Upper lobe of left lung (tissue), 6 donors: ENCODE data around the gene MTCH1. TPM values are rescaled to one million over a fixed set of nuclear protein-coding genes. Genes with fewer than 3 reads are reported as not detected.

ENCODE experiments used
- ATAC-seq, 2 donors: fragments of 200-7000 bp; cut with Tn5 transposase; one replicate each; pipeline ENCODE4 v1.9.1; 2022; ENCODE audit warnings: mild to moderate bottlenecking in 2 of 2, moderate library complexity in 2 of 2; ENCODE audit not compliant: low FRiP score in 2 of 2
- DNase-seq, 2 donors: peaks; one replicate each; pipeline ENCODE4 v3.0.0-alpha.2; 2019 to 2020
- H3K27ac ChIP-seq, 4 donors: fragments of 200-600 bp; sonication (generic); one replicate each; pipeline ENCODE4 v1.5.1; 2016 to 2019
- H3K27me3 ChIP-seq, 4 donors: fragments of 200-600 bp; sonication (generic); one replicate each; pipeline ENCODE4 v1.5.1; 2017 to 2019
- H3K36me3 ChIP-seq, 4 donors: fragments of 200-600 bp; sonication (generic); one replicate each; pipeline ENCODE4 v1.5.1; 2016 to 2019
- H3K4me1 ChIP-seq, 4 donors: fragments of 200-600 bp; sonication (generic); one replicate each; pipeline ENCODE4 v1.5.1; 2018 to 2019
- H3K4me3 ChIP-seq, 4 donors: fragments of 200-600 bp; sonication (generic); one replicate each; pipeline ENCODE4 v1.5.1; 2017 to 2019; ENCODE audit warnings: mild to moderate bottlenecking in 2 of 4, moderate library complexity in 1 of 4
- H3K9me3 ChIP-seq, 4 donors: fragments of 200-600 bp; sonication (generic); one replicate each; pipeline ENCODE4 v1.5.1; 2018 to 2019
- CTCF ChIP-seq, 6 experiments: fragments of 450-650 bp in 4 of 6; fragments of 200-600 bp in 2 of 6; sonication (generic) in 2 of 6; IDR thresholded peaks; one replicate each; pipeline ENCODE4 v1.5.1; 2016 to 2019; ENCODE audit warnings: antibody characterized with exemption in 6 of 6
- EP300 ChIP-seq, 4 donors: sonication (generic); formaldehyde crosslinking; IDR thresholded peaks; one replicate each; pipeline ENCODE4 v1.5.1; 2017; ENCODE audit warnings: antibody characterized with exemption in 4 of 4, control low read depth in 2 of 4
- POLR2A ChIP-seq, 4 donors: fragments of 450-650 bp; IDR thresholded peaks; one replicate each; pipeline ENCODE4 v1.5.1; 2016 to 2017; ENCODE audit warnings: antibody characterized with exemption in 4 of 4, mild to moderate bottlenecking in 2 of 4
- POLR2AphosphoS5 ChIP-seq, 2 donors: sonication (generic); formaldehyde crosslinking; IDR thresholded peaks; one replicate each; pipeline ENCODE4 v1.5.1; 2017; ENCODE audit warnings: antibody characterized with exemption in 2 of 2
- WGBS, 2 donors: methylation state at CpG; one replicate each; pipeline ENCODE4 v1.1.5; 2017 to 2018; 5-methylcytosine and 5-hydroxymethylcytosine counted together
- total RNA-seq, 6 donors: library from RNA; depleted of rRNA in 4 of 6; stranded (reverse); fragments of >200 nt in 4 of 6; gene quantifications; one replicate each; pipeline versions ENCODE4 v1.1.0 to v1.2.1, GENCODE V29; 2016 to 2021
- donor health status: DM: no; HTN: no; CAD: no; lungs with moderate emphysema.
- donor health status: DM: no; HTN: yes; CAD: no; lungs with severe emphysema.

The MTCH1 gene
- total RNA-seq, 6 donors from 2014 or later, result 184 to 283 (median 219) TPM

- H3K4me3 ChIP-seq, result peak overlapping the region; percentile 7 to 54 (median 40)
- H3K4me1 ChIP-seq, result no peaks in the 10 kb centered on the region
- H3K27me3 ChIP-seq, result no peaks in the 10 kb centered on the region
- peak in 1 of 4 donors; percentile 57 for TF ChIP-seq POLR2A (IDR thresholded peaks at IDR 0.05)
- TF ChIP-seq CTCF (IDR thresholded peaks at IDR 0.05), result no peak
- peak in 1 of 2 donors; percentile 4 for TF ChIP-seq POLR2AphosphoS5 (IDR thresholded peaks at IDR 0.05)
- 65 to 69% methylated on average over 6 to 11 of the region's 12 CpGs for WGBS, 2 donors
- no peaks in the 10 kb centered on the region for H3K36me3 ChIP-seq
- ATAC-seq, result peak; percentile 32 to 73
- no peaks in the 10 kb centered on the region for H3K9me3 ChIP-seq
- DNase-seq, result peak in 1 of 2 donors; percentile 45
- peak overlapping the region; percentile 48 to 87 (median 60) for H3K27ac ChIP-seq
Measured at GRCh38 chr6:37007340-37008043, 21.5 kb upstream of the MTCH1 start.

GRCh38 chr6:37006793-37007339 is 20.9 kb upstream of the MTCH1 start:
- ATAC-seq (peak; percentile 12 to 44), DNase-seq (no peak)
- no peaks in the 10 kb centered on the region for H3K36me3 ChIP-seq
- H3K27me3 ChIP-seq, result no peaks in the 10 kb centered on the region
- peak overlapping the region; percentile 7 to 54 (median 40) for H3K4me3 ChIP-seq
- WGBS, 2 donors, result 77 to 82% methylated on average over 4 to 5 of the region's 5 CpGs
- H3K27ac ChIP-seq, result peak overlapping the region; percentile 39 to 87 (median 60)
- TF ChIP-seq EP300 (IDR thresholded peaks at IDR 0.05), result no peak
- no peaks in the 10 kb centered on the region for H3K9me3 ChIP-seq
- no peaks in the 10 kb centered on the region for H3K4me1 ChIP-seq

GRCh38 chr6:37005827-37006567 is 20.0 kb upstream of the MTCH1 start:
- TF ChIP-seq POLR2A (IDR thresholded peaks at IDR 0.05) (no peak), EP300 (IDR thresholded peaks at IDR 0.05) (no peak), POLR2AphosphoS5 (IDR thresholded peaks at IDR 0.05) (no peak), CTCF (IDR thresholded peaks at IDR 0.05) (no peak)
- WGBS, 2 donors, result 73 to 75% methylated on average over 8 to 13 of the region's 13 CpGs
- ATAC-seq (no peak), DNase-seq (peak in 1 of 2 donors; percentile 48)
- Histone ChIP-seq H3K9me3 (no peaks in the 10 kb centered on the region), H3K36me3 (no peaks in the 10 kb centered on the region), H3K4me1 (no peaks in the 10 kb centered on the region), H3K4me3 (peak overlapping the region in 3 of 4 donors; percentile 38 to 54 (median 42)), H3K27ac (peak overlapping the region; percentile 39 to 87 (median 56)), H3K27me3 (no peaks in the 10 kb centered on the region)

- no peaks in the 10 kb centered on the region for H3K27me3 ChIP-seq
- ATAC-seq (peak in 1 of 2 donors; percentile 52), DNase-seq (no peak)
- H3K27ac ChIP-seq, result peak within 1 kb of the TSS; percentile 39 to 87 (median 56)
- H3K36me3 ChIP-seq, result no peaks in the 10 kb centered on the region
- no peaks in the 10 kb centered on the region for H3K4me1 ChIP-seq
- WGBS, 2 donors, result 71 to 80% methylated on average over 11 to 13 of the region's 14 CpGs
- H3K9me3 ChIP-seq, result no peaks in the 10 kb centered on the region
- peak in 2 of 4 donors; percentile 15 to 60 for TF ChIP-seq POLR2A (IDR thresholded peaks at IDR 0.05)
- no peak for TF ChIP-seq POLR2AphosphoS5 (IDR thresholded peaks at IDR 0.05)
- H3K4me3 ChIP-seq, result peak within 1 kb of the TSS in 3 of 4 donors; percentile 38 to 54 (median 42)
Measured at GRCh38 chr6:37005061-37005810, 19.2 kb upstream of the MTCH1 start, which contains the start of gene FGD2. FGD2 (plus strand) TSS chr6:37005655; CDS start chr6:37005818, 163 bp downstream.

GRCh38 chr6:37004044-37004980 is 18.3 kb upstream of the MTCH1 start:
- no peak overlapping the region for H3K4me3 ChIP-seq
- no peaks in the 10 kb centered on the region for H3K9me3 ChIP-seq
- H3K36me3 ChIP-seq, result no peaks in the 10 kb centered on the region
- ATAC-seq, result no peak
- TF ChIP-seq CTCF (IDR thresholded peaks at IDR 0.05) (no peak), EP300 (IDR thresholded peaks at IDR 0.05) (no peak), POLR2AphosphoS5 (IDR thresholded peaks at IDR 0.05) (no peak), POLR2A (IDR thresholded peaks at IDR 0.05) (no peak)
- 63 to 79% methylated on average over 10 to 11 of the region's 11 CpGs for WGBS, 2 donors
- DNase-seq, result no peak
- H3K27ac ChIP-seq, result no peak overlapping the region
- no peaks in the 10 kb centered on the region for H3K27me3 ChIP-seq
- H3K4me1 ChIP-seq, result no peaks in the 10 kb centered on the region
